ENCODE data around the gene PAX2. TPM values are rescaled to one million over a fixed set of nuclear protein-coding genes. Genes with fewer than 3 reads are reported as not detected.

The PAX2 gene
- total and polyA plus RNA-seq, 2 of the 8 experiments (the other 6 are each of a cell fraction or from before 2014, with no cell fraction given): 0.02 TPM; not detected in 1

DNA sequence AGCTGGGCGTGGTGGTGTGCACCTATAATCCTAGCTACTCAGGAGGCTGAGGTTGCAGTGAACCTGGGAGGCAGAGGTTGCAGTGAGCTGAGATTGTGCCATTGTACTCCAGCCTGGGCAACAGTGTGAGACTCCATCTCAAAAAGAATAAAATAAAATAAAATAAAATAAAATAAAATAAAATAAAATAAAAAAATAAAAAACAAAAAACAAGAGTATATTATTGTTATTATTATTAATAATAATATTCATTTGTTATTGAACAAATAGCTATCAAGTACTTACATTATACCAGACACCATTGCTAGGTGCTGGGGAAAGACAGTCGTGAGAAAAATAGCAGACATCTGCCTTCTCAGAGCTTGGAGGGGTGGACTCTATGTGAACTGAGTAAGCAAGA, 24.1 kb downstream of the PAX2 start:
- Histone ChIP-seq H2AK5ac (ENCODE audit: low read depth, low read length) (no peak overlapping the region), H4K91ac (replicated peaks; ENCODE audit: insufficient read length, low read length) (no peak overlapping the region), H3K4me1 (replicated peaks in 1 of 4; ENCODE audit: control insufficient read depth in 3 of 4, insufficient read depth in 4 of 4, low read length in 3 of 4) (no peaks in the 10 kb centered on the region), H3K27ac (ENCODE audit: low read depth, low read length) (no peak overlapping the region), H3K79me2 (ENCODE audit: control insufficient read depth in 1 of 2, insufficient read depth in 2 of 2, low read length in 2 of 2) (no peaks in the 10 kb centered on the region), H3K14ac (ENCODE audit: insufficient read length) (no peak overlapping the region), H3K9me3 (ENCODE audit: insufficient read depth in 2 of 2, low read depth in 1 of 2, low read length in 1 of 2) (no peaks in the 10 kb centered on the region), H4K20me1 (replicated peaks in 1 of 2; ENCODE audit: control insufficient read depth in 1 of 2, insufficient read depth in 2 of 2, low read length in 2 of 2) (no peaks in the 10 kb centered on the region), H3K9ac (replicated peaks in 1 of 4; ENCODE audit: extremely low read depth in 1 of 4, low read depth in 3 of 4, low read length in 3 of 4) (no peak overlapping the region), H3K4me2 (ENCODE audit: insufficient read depth in 1 of 2, low read depth in 2 of 2, low read length in 2 of 2) (no peak overlapping the region), H2BK15ac (ENCODE audit: low read length) (no peak overlapping the region), H2AFZ (ENCODE audit: low read length) (no peak overlapping the region), H3K4ac (replicated peaks; ENCODE audit: insufficient read length, low read depth, low read length) (no peak overlapping the region), H3K79me1 (ENCODE audit: low read depth, low read length) (no peaks in the 10 kb centered on the region), H2BK20ac (ENCODE audit: low read length) (no peak overlapping the region), H3K27me3 (replicated peaks in 1 of 4; ENCODE audit: control insufficient read depth in 3 of 4, extremely low read depth in 1 of 4, insufficient read depth in 3 of 4, low read length in 3 of 4) (peaks cover 0 to 3% (median 0%) of the 10 kb centered on the region in 4 experiments; a peak in 4 of 7 replicates), H2BK12ac (ENCODE audit: low read depth, low read length) (no peak overlapping the region), H2BK5ac (ENCODE audit: low read depth, low read length) (no peak overlapping the region), H3K4me3 (ENCODE audit: extremely low read depth in 1 of 4, insufficient read depth in 2 of 4, low read depth in 3 of 4, low read length in 4 of 4) (no peak overlapping the region), H3K18ac (ENCODE audit: extremely low read depth, low read length) (no peak overlapping the region), H4K5ac (ENCODE audit: insufficient read length, low read depth, low read length) (no peak overlapping the region), H3K23me2 (ENCODE audit: low read depth, low read length) (no peaks in the 10 kb centered on the region; the same call in 1 of the 2 replicates), H3K23ac (ENCODE audit: insufficient read length) (no peak overlapping the region), H3K56ac (replicated peaks; ENCODE audit: insufficient read length, low read depth, low read length) (no peak overlapping the region), H3K36me3 (ENCODE audit: control insufficient read depth in 2 of 4, insufficient read depth in 4 of 4, low read length in 3 of 4) (no peaks in the 10 kb centered on the region), H2BK120ac (replicated peaks; ENCODE audit: low read depth, low read length) (no peak overlapping the region), H4K8ac (ENCODE audit: extremely low read depth, insufficient read depth, low read length) (no peak overlapping the region)
- no peak for FAIRE-seq
- CTCF ChIA-PET (ENCODE audit: partially characterized antibody): interaction anchor here (0.6 to 5.2 kb wide), 15 partner anchors 9 to 954 kb away, joined by 3 to 19 read pairs (median 5); no protein-coding TSS in a partner anchor
- 91% methylated on average over 2 of the region's 2 CpGs; no CpG with 5 or more reads in 1 of the 2 experiments for WGBS, 2 experiments (ENCODE audit: extremely low coverage in 1 of 2, insufficient coverage in 1 of 2, insufficient read length in 1 of 2, insufficient replicate concordance in 2 of 2, low coverage in 1 of 2, low lambda C conversion rate in 2 of 2, missing lambda C conversion rate in 1 of 2)
- TF ChIP-seq RXRA (IDR thresholded peaks at IDR 0.05; ENCODE audit: insufficient read depth, low read depth, low read length) (no peak), CBX5 (IDR thresholded peaks at IDR 0.05; ENCODE audit: low read depth, low read length) (no peak), POLR2AphosphoS5 (IDR thresholded peaks at IDR 0.05; ENCODE audit: low read depth, low read length) (no peak), SP2 (IDR thresholded peaks at IDR 0.05; ENCODE audit: low read length) (no peak), SIN3A (conservative IDR thresholded peaks at IDR 0.05 in 1 of 2, IDR thresholded peaks at IDR 0.05 in 1 of 2; ENCODE audit: low read depth in 1 of 2, low read length in 2 of 2) (no peak), TEAD4 (IDR thresholded peaks at IDR 0.05; ENCODE audit: low read depth, low read length) (no peak), JUN (IDR thresholded peaks at IDR 0.05; ENCODE audit: low read depth, low read length) (no peak)
- DNase-seq (ENCODE audit: low read depth in 1 of 2, low spot score in 2 of 2): no peak
- POLR2A ChIA-PET (ENCODE audit: partially characterized antibody): interaction anchor here (1.4 kb wide), 1 partner anchor 20 kb away, joined by 3 read pairs; no protein-coding TSS in a partner anchor

Measured in H1 (cell line).